Measurements from ENCODE around the gene ACTL6B. TPM values are rescaled to one million over a fixed set of nuclear protein-coding genes. Genes with fewer than 3 reads are reported as not detected.

Gene ACTL6B
- total and polyA plus RNA-seq, 9 of the 15 experiments (the other 6 are each of a cell fraction or from before 2014, with no cell fraction given): not detected

DNA sequence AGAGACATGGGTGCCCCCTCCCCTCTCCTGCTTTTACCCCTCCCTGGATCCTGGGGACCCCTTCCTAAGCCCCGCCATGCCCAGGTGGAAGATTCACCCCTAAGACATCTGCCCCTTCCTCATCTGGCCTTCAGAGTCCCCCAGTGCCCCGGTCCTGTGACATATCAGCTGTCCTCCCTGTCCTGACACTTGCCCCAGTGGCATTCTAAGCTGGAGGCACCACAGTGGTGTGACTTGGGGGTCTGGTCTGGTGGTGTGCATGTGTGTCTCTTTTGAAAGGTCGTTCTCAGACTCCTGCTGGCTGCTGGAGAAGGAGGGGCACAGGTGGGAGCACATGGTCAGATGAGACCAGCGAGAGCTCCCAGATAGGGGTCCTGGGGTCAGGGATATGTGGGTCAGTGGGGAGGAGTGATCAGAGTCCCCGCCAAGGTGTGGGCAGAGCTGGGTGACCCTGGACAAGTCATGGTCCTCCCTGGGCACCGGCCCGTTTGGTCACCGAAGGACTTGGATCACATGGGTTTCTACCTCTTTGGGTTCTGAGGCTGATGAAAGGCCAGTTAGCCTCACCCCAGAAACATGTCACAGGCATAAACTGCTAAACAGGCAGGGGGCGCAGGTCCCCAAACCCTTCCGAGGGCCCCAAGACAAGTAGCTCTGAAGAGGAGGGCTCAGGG lies 14.3 kb downstream of the ACTL6B start (continued):
- TF ChIP-seq SAP30 (IDR thresholded peaks at IDR 0.05; ENCODE audit: borderline replicate concordance, insufficient read depth, low read depth, low read length, poor library complexity, severe bottlenecking): peak; percentile 38
- no peak for TF ChIP-seq SMC3 (conservative IDR thresholded peaks at IDR 0.05; ENCODE audit: insufficient read depth, low read depth, low read length)
- peak; percentile 56 for TF ChIP-seq L3MBTL2 (IDR thresholded peaks at IDR 0.05)
- TF ChIP-seq, protein P1, sequence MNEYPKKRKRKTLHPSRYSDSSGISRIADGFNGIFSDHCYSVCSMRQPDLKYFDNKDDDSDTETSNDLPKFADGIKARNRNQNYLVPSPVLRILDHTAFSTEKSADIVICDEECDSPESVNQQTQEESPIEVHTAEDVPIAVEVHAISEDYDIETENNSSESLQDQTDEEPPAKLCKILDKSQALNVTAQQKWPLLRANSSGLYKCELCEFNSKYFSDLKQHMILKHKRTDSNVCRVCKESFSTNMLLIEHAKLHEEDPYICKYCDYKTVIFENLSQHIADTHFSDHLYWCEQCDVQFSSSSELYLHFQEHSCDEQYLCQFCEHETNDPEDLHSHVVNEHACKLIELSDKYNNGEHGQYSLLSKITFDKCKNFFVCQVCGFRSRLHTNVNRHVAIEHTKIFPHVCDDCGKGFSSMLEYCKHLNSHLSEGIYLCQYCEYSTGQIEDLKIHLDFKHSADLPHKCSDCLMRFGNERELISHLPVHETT (CRISPR knock-in tag; conservative IDR thresholded peaks at IDR 0.05 in 1 of 2, IDR thresholded peaks at IDR 0.05 in 1 of 2): 0 out of 4 replicates have a peak, but pooled peaks of 1 of the 2 experiments have one; percentile 9
- no peak for TF ChIP-seq CBFB (CRISPR knock-in tag; IDR thresholded peaks at IDR 0.05)
- peak; percentile 48 for TF ChIP-seq RBBP5 (IDR thresholded peaks at IDR 0.05; ENCODE audit: borderline replicate concordance, insufficient read depth, low read length, poor library complexity, severe bottlenecking)
- no peak for TF ChIP-seq POLR2AphosphoS5 (IDR thresholded peaks at IDR 0.05; ENCODE audit: control insufficient read depth, insufficient read depth, low read depth, low read length)
- no peak for TF ChIP-seq HNRNPH1 (optimal IDR thresholded peaks at IDR 0.05; ENCODE audit: low read depth, low read length)
- peak; percentile 31; the same call in 1 of the 2 replicates for TF ChIP-seq BRD4 (IDR thresholded peaks at IDR 0.05)
- TF ChIP-seq ZSCAN29 (IDR thresholded peaks at IDR 0.05): 0 out of 2 replicates have a peak, but pooled peaks have one; percentile 56
- no peak for TF ChIP-seq RBM14 (IDR thresholded peaks at IDR 0.05; ENCODE audit: borderline replicate concordance, insufficient read depth, low read depth, low read length)

Measured in K562 (cell line).